Right lobe of liver (tissue), 6 donors: ENCODE results near the gene SLC7A8. TPM values are rescaled to one million over a fixed set of nuclear protein-coding genes. Genes with fewer than 3 reads are reported as not detected.

Experiments used
- ATAC-seq, 4 donors: fragments of 200-7000 bp; cut with Tn5 transposase; one replicate each; pipeline ENCODE4 v1.9.1; 2020; ENCODE audit warnings: mild to moderate bottlenecking in 4 of 4, moderate library complexity in 4 of 4
- DNase-seq, 3 donors: peaks; one replicate each; pipeline ENCODE4 v3.0.0-alpha.2; 2020
- H3K27ac ChIP-seq, 3 donors: fragments of 200-600 bp; one replicate each; pipeline ENCODE4 v1.8.0; 2022
- H3K27me3 ChIP-seq, 2 donors: fragments of 200-600 bp; one replicate each; pipeline ENCODE4 v1.8.0; 2022
- H3K36me3 ChIP-seq, 4 donors: fragments of 200-600 bp; sonication (generic) in 1 of 4; one replicate each; pipeline versions ENCODE4 v1.5.1 to v1.8.0; 2017 to 2022; ENCODE audit warnings: control low read depth in 1 of 4
- H3K4me1 ChIP-seq, 4 donors: fragments of 200-600 bp; sonication (generic) in 1 of 4; one replicate each; pipeline versions ENCODE4 v1.5.1 to v1.8.0; 2017 to 2022; ENCODE audit warnings: control low read depth in 1 of 4
- H3K4me3 ChIP-seq, 3 donors: fragments of 200-600 bp; one replicate each; pipeline ENCODE4 v1.8.0; 2022
- H3K9me3 ChIP-seq, 4 donors: fragments of 200-600 bp; sonication (generic) in 1 of 4; one replicate each; pipeline versions ENCODE4 v1.5.1 to v1.8.0; 2017 to 2022; ENCODE audit warnings: control low read depth in 1 of 4
- CTCF ChIP-seq, 4 donors: fragments of 200-600 bp in 3 of 4; fragments of 450-650 bp in 1 of 4; IDR thresholded peaks; one replicate each; pipeline versions ENCODE4 v1.5.1 to v1.8.0; 2016 to 2022; ENCODE audit warnings: antibody characterized with exemption in 4 of 4, mild to moderate bottlenecking in 2 of 4
- POLR2A ChIP-seq: fragments of 450-650 bp; IDR thresholded peaks from one replicate; pipeline ENCODE4 v1.6.1; 2017; ENCODE audit warnings: antibody characterized with exemption, mild to moderate bottlenecking
- WGBS: methylation state at CpG from one replicate; pipeline ENCODE4 v1.1.6; 2018; ENCODE audit warnings: low coverage, low lambda C conversion rate; ENCODE audit not compliant: insufficient coverage; ENCODE audit errors: missing lambda C conversion rate; 5-methylcytosine and 5-hydroxymethylcytosine counted together
- intact Hi-C, 2 donors: fragments of 100-400 bp; cut with DNase I; formaldehyde crosslinking; loops; one replicate each; pipeline versions ENCODE4 v1.11.2 to v1.14.1; 2022
- total RNA-seq, 6 experiments: library from RNA; depleted of rRNA in 2 of 6; stranded (reverse); fragments of >200 nt in 2 of 6; fragmentation: NEBNext Ultra II Directional in 3 of 6; extraction: Animal tissue kit (Norgen Biotek cat#: 25700) in 3 of 6; gene quantifications; one replicate each; pipeline versions ENCODE4 v1.1.0 to v1.2.4, GENCODE V29; 2016 to 2023
- donor health status: DM: no; HTN: yes; CAD: no.
- donor health status: DM: no; HTN: no; CAD: no.
- donor health status: DM: no; HTN: no; CAD: no.
- donor health status: DM: no; HTN: yes; CAD: no.
- donor health status: DM: no; HTN: yes; CAD: no.

Gene SLC7A8
- total RNA-seq, 6 experiments from 2014 or later = 3.2 to 10.1 (median 4.4) TPM

GRCh38 chr14:23080474-23080873 lies 103.0 kb downstream of the SLC7A8 start:
- TF ChIP-seq POLR2A (no peak), CTCF (IDR thresholded peaks at IDR 0.05) (no peak)
- WGBS = 55% methylated on average over 1 of the region's 1 CpG
- intact Hi-C loops = no loop called here
- Histone ChIP-seq H3K27me3 (no peaks in the 10 kb centered on the region), H3K27ac (no peak overlapping the region), H3K9me3 (no peaks in the 10 kb centered on the region), H3K36me3 (peaks cover 8 to 90% (median 49%) of the 10 kb centered on the region in 4 donors), H3K4me3 (no peak overlapping the region), H3K4me1 (peaks cover 0 to 13% (median 4%) of the 10 kb centered on the region in 4 donors)
- no peak for ATAC-seq
- no peak for DNase-seq

GRCh38 chr14:23079716-23080115 lies 103.7 kb downstream of the SLC7A8 start:
- H3K27ac ChIP-seq = peak overlapping the region in 2 of 3 donors; percentile 13 to 66

GRCh38 chr14:23078692-23079116 lies 104.8 kb downstream of the SLC7A8 start:
- H3K9me3 ChIP-seq = no peaks in the 10 kb centered on the region
- peaks cover 0 to 13% (median 4%) of the 10 kb centered on the region in 4 donors for H3K4me1 ChIP-seq
- DNase-seq (peak; percentile 68 to 78 (median 76)), ATAC-seq (peak; percentile 82 to 97 (median 94))
- H3K4me3 ChIP-seq = no peak overlapping the region
- TF ChIP-seq CTCF (IDR thresholded peaks at IDR 0.05) = no peak
- no peak for TF ChIP-seq POLR2A
- peak overlapping the region; percentile 28 to 66 (median 49) for H3K27ac ChIP-seq
- H3K27me3 ChIP-seq = no peaks in the 10 kb centered on the region
- intact Hi-C loops = no loop called here
- peaks cover 8 to 90% (median 43%) of the 10 kb centered on the region in 4 donors for H3K36me3 ChIP-seq
- 0% methylated on average over 2 of the region's 2 CpGs for WGBS

More at GRCh38 chr14:23079716-23080115, 103.7 kb downstream of the SLC7A8 start:
- 80% methylated on average over 2 of the region's 2 CpGs for WGBS
- DNase-seq = no peak
- no peak for ATAC-seq
- intact Hi-C loops = no loop called here
- Histone ChIP-seq H3K9me3 (no peaks in the 10 kb centered on the region), H3K36me3 (peaks cover 8 to 90% (median 44%) of the 10 kb centered on the region in 4 donors), H3K27me3 (no peaks in the 10 kb centered on the region), H3K4me3 (no peak overlapping the region), H3K4me1 (peaks cover 0 to 13% (median 4%) of the 10 kb centered on the region in 4 donors)
- TF ChIP-seq POLR2A = no peak
- no peak for TF ChIP-seq CTCF (IDR thresholded peaks at IDR 0.05)

GRCh38 chr14:23077962-23078361 lies 105.5 kb downstream of the SLC7A8 start:
- 69% methylated on average over 5 of the region's 5 CpGs for WGBS
- Histone ChIP-seq H3K4me3 (no peak overlapping the region), H3K36me3 (peaks cover 8 to 91% (median 45%) of the 10 kb centered on the region in 4 donors), H3K27ac (peak overlapping the region in 2 of 3 donors; percentile 40 to 49), H3K27me3 (no peaks in the 10 kb centered on the region), H3K4me1 (peaks cover 0 to 13% (median 4%) of the 10 kb centered on the region in 4 donors), H3K9me3 (no peaks in the 10 kb centered on the region)
- DNase-seq = no peak
- intact Hi-C loops = no loop called here
- no peak for TF ChIP-seq POLR2A
- no peak for TF ChIP-seq CTCF (IDR thresholded peaks at IDR 0.05)
- ATAC-seq = no peak
